GM19452 (cell line): Measurements from ENCODE around the gene ACTBL2.
"Not testable (repeated sequence)": the region's sequence is repeated elsewhere in the genome, so short reads cannot be mapped to it uniquely, and the experiment has no call there.

Source experiments
- ATAC-seq: cut with Tn5 transposase; IDR thresholded peaks from one replicate; pipeline ENCODE4 v1.9.1; 2021; ENCODE audit not compliant: unreplicated experiment

ACTBL2 gene

DNA sequence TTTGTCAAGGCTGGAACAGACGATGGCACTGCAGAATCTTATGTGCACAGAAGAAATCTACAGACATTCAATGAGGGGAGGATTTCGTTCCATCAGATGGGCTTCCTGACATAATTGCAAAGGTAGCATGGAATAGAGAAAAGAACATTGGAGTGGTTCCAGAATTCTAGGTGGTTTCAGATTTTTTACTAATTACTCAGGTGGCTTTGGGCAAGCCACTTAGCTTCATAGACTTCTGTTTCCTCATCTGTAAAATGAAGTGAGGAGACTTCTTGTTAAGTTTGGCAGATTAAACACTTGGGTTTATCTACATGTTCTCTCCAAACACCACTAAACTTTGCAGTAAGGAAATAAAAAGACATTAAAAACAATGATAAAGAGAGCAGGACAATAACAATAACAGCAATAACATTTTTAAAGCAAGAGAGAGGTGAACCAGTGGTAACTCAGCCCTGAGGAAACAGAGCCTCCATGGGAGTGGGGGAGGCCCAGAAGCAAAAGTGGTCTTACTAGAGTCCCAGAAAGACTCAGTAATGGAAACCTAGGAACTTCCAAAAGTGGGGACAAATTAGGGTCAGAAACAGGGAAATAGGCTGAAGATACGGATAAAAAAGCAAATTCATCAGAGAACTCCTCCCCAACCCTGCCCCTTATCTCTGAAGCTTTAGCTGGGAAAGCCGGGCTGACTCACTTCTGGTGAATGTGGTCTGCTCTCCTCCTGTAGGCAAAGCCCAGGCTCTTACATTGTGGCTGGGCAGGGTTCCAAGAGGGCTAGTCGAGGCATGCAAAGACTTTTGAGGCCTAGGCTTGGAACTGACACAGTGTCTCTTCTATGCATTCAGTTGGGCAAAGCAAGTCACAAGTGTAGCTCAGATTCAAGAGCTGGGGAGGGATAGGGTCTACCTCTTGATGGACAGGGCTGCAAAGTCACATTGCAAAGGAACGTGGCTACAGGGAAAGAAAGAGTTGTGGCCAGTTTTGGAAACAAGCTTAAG is 11.8 kb upstream of the ACTBL2 start:
- peak; percentile 44 for ATAC-seq

DNA sequence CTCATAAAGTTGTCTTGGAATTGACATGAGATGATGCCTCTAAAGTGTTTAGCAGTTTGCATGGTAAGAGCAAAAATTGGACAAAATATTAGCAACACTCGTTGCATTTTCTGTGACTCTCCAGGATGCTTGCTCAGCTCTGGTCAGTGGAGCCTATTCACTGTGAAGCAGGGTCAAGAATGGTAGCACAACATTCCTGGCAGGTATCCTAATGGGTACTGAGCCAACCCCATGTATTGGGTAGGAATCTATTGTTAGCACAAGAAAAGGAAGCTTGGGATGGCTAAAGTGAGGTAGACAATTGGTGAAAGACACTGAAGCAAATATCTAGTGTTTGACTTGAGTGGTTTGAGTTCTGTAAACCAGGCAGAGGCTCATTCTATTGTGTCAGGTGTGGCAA is 10.4 kb upstream of the ACTBL2 start:
- no peak for ATAC-seq

DNA sequence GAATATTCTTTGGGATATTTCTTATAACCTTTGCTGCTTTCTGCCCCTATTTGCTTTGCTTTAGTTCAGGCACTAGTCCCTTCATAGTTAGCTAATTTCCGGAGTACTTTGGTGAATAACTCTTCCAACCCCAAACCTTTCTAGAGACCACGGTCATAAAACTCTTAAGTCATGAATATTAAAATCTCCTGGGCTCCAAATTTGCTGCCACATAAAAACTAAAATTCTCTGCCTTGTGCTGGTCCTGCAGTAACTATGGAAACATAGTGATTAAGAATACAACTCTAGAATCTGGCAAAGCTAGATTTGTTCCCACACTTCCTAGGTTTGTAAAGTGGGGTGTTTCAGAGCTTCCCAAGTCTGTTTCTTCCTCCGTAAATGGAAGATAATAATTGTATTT is 10.0 kb upstream of the ACTBL2 start:
- ATAC-seq: no peak

DNA sequence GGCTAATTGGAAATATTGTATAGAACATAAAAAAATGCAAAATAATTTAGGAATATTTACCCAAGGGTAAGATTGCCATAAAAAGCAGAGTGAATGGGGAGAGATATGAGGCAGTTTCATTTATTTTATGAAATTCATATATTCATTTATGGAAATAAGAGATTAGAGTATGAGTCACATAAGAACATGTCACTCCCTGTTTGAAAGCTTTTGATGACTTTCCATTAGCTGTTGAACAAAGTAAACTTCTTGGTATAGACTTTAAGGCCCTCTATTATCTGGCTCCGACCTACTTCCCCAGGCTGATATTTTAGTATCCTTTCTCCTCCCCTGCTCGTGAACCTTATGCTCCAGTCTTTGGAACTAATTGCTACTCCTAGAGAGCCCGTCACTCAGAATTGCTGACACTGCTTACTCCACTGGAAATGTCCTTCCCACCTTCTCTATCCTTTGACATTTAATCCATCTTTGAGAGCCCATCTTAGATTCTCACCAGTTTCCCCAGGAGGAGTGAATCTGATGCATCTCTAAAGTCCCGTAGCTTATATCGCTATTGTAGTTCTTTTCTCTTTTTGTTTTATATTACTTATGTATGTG is 8.9 kb upstream of the ACTBL2 start:
- ATAC-seq: no peak

DNA sequence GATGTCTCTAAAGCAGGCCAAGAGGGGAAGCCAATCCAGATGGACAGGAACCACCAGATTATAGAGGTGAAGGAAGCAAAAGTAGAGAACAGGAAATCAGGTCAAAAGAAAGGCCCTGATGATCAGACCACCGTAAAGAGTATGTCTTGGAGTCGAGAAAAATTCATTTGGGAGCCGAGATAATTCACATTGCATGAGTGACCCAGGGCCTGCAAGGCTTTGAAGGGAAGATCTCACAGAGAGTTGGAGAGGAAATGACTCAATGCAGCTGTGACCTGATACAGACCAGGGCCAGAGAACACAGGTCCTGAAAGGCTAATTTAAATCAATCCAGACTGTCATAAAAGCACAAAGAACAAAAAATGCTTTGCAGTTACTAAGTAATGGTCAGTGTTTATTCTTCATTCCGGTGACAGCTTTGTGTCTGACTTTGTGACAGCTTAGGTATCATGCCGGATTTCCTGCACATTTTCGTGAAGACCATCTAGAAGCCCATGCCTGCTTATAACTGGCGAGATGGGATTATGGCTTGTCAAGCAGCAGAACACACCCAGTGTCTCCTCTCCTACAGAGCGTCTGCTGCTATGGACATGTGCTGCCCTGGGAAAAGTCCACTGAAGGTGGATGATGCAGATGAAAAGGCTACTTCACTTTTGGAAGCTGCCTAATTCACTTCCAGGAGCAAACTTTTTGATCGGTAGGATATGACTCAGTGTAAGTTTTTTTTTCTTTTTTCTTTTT is 5.8 kb upstream of the ACTBL2 start:
- ATAC-seq: no peak

DNA sequence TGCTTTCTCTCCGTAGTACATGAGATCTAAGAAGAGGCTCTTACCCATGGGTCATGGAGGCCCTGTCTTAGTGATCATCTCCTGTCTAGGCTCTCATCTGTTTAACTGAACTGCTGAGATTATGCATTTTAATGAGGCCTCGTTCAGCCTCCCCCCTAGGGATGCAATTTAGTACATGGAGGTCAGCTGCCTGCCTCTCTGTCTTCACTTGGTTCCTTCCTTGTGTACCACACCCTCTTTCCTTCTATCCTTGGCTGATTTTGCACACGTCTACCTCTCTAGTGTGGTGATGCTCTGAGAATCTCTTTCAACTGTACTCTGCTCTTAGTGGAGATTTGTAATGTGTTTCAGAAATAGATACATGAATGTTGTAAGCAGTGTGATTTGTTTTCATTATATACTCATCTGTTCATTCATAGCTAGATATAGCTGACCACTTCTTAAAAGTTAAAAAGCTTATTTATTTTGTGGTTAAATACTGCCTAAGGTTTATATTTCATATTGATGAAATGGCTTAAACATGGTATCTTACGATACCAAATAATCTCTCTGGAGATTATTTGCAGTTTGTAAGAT is 3.5 kb upstream of the ACTBL2 start:
- no peak for ATAC-seq

DNA sequence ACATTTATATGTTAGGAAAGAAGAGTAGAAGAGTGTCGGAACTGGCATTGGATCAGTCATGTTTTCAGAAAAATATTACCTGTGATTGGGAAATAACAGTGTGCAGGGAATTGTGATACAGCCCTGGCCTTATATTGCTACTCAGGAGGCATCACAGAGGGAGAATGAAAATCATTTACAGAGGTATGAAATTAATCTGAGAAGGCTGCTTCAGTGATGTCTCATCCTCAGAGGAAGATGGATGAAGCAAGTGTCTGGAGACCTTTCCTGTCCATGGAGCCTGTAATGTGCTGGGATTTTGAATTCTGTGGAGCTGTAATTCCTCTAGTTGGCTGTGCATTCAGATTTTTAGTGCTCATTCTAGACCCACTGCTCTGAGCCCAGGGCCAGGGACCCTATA is 3.8 kb downstream of the ACTBL2 start:
- ATAC-seq: no peak

DNA sequence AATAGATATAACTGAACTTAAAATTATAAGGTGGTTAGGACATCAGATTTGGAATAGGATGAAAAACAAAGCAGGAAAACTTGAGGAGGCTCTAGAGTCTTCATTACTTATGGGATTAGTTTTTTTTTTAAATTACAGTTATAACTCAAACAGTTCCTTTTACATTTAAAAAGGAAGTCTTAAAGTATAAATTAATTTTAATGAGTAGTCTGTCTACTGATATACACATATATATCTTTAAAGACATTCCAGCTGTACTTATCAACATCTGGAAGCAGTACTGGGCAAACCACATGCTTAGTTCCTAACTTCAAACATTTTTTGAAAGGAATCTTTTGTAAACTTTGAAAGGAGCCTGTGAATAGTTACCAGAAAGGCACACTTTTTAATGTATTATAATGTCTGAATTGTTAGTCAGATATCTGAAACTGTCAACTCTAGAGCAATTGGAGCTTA is 6.0 kb downstream of the ACTBL2 start:
- ATAC-seq: no peak

DNA sequence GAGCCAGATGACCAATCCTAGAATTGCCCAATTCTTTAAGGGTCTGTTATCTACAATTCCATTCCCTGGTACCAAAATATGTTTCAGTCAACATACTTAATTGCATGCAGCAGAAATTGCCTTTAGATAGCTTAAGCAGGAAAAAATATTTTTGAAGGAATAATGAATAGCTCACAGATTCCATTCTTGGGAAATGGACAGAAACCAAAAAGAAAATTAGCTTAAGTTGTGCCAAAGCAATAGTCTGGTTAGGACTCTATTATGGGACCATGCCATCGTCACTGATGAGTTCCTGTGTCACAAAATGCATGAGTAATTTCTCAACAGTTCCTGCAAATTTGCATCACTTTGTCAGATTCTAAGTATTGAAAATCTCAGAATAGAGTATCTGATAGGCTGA is 12.3 kb downstream of the ACTBL2 start:
- ATAC-seq: no peak

DNA sequence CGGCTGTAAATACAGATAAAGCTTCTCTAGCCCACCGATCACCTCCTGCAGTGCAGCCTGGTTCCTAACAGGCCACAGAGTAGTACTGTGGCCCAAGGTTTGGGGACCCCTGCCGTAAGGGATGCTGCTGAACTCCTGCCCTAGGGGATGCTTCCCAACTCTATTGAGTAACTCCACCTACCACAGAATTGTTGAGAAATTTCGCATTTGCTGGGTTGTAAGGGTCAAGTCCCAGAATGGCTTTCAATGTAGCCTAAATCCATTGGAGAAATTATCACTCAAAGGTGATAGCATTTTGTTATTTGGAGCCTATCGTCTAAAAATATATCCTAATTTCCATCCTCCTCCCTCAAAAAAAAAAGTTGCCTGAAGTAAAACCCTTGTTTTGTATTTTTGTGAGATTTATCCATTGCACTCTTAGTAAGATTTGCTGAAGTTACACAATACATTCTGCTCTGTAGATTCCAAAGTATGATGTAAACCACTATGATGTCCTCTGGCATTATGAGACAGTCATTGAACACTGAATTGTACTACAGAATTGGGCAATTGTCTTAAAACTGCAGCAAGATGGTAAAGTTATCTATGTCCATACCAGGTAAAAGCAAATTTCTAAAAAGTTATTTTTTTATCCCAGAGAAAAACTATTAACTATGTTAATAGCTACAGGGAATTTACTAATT is 14.0 kb downstream of the ACTBL2 start:
- ATAC-seq: no peak

DNA sequence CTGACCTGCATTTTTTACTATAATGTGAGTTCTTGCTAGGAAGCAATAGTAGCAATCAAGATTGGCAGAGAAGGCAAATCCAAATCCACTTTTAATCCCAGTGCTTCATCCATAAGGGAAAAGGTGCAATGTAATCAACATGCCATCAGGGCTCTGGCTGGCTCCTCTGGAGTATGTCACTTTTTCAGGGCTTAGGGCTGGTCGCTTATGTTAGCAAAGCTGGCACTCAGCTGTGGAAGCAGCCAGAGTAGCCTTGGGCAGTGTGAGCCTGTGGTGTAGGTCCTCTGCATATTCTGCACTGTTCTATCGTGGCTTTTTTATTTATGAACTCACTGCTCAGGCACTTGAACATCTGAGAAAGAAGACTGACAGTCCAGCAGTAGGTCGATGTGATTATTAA is 16.1 kb downstream of the ACTBL2 start:
- no peak for ATAC-seq

DNA sequence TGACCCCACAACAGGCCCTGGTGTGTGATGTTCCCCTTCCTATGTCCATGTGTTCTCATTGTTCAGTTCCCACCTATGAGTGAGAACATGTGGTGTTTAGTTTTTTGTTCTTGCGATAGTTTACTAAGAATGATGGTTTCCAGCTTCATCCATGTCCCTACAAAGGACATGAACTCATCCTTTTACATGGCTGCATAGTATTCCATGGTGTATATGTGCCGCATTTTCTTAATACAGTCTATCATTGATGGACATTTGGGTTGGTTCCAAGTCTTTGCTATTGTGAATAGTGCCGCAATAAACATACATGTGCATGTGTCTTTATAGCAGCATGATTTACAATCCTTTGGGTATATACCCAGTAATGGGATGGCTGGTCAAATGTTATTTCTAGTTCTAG is 22.6 kb downstream of the ACTBL2 start:
- ATAC-seq: not testable (repeated sequence)

DNA sequence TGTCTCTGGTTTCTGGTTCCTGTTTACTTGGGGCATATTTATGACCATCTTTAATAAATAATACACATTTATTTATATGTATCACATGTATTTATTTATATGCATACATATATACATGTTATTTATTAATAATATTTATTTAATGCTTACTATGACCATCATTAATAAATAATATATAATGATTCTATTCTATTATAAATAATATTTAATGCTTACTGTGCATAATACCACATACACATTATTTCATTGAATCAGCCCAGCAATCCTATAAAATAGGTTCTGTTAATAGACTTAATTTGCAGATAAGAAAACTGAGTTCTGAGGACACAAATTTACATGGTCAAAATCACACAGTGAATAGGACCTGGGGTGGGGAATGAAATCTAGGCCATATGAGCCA is 24.2 kb downstream of the ACTBL2 start:
- no peak for ATAC-seq

DNA sequence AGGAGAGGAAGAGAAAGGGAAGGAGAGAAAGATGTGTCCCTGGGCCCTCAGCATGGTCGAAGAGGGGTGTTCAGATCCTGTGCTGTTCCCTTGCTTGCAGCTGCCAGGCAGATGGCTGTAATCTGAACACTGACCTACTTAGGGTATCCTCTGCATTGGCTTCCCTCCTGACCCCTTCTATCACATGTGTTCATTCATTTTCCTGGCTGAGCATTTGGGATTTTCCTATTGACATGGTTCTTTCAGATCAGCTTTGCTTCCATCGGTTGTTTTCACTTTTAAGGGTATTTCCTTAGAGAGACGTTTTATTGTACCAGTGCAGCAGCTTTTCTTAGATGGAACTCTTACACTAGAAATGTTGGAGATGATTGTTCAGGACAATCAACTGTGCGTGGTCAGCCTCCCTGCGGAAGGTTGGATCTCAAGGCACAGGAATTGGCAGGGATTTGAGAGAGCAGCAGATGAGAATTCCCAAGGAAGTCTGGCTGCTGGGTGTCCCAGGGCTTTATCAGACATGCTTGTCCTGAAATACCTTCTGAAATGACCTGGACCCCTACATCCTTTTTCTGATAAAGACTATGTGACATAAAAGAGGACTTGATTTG is 26.0 kb downstream of the ACTBL2 start:
- no peak for ATAC-seq

DNA sequence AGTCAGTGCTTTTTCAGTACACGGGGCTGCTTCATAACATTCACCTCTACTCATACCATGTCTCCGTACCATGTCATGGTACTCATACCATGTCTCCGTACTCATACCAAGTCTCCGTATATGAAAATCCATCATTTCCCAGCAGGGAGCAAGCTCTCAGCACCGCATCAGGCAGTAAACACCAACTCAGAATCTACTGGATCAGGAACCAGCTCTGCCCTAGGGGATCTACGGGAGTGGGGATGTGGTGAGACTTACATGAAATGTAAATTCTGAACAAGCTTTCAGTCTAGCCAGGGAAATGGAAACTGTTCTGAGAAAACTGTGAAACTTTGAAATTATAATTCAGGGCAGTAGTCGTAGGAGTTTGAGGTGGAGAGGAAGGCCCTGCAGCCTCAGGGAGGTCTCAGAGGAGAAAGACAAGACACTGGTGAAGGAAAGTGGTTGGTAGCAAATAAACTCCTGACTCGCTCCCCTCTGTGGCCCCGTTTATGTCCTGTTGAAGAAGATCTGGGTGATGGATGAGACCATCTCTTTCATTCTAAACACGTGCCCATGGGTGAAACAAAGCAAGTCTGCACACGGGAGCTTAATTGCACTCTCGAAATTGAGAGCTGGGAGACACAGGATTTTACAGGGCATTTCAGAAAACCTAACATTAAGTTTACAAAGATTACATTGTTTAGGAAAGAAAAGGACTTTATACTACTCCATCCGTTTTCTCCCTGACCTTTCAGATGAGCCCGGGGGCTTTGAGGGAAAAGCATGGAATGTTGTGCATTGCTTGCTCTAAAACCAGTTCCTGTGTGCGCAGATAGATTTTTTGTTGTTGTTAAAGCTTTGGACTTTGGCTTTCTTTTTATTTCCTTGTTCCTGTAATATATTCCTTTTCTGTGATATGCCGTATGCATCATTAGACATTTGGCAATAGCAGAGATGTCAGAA is 26.8 kb downstream of the ACTBL2 start:
- no peak for ATAC-seq

DNA sequence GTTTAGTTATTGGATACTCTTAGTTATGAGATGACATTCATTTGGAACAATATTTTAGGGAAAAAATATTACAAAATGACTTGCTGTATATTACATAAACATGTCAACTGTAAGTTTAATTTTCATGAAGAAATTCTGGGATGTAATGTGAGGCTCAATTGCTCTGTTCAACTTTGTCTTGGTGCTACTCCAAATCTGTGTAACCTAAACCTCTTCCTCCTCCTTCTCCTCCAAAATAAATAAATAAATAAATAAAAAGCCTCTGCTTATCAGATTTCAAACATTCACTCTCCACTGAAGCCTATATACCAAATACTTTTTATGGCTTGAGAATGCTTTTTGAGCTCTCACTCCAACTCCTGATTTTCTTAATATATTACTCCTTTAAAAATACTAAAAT is 27.7 kb downstream of the ACTBL2 start:
- ATAC-seq: no peak

DNA sequence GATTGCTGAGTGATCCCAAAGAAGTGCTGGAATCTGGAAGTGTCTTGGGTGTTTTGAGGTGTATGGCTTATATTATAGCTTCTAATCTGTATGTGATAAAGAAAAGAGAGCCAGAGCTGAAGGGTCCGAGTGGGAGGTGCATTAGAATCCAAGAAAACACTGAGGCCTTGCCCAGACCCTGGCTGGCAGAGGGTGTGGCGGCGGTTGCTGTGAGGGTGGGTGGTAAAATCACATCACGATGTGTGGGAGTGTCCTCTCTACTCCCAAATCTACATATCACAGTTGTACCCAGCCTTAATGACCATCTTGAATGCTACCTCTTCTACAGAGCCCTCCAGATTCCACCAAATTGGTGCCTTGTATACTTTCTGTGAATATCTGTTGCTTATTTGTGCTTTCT is 28.9 kb downstream of the ACTBL2 start:
- ATAC-seq: no peak

DNA sequence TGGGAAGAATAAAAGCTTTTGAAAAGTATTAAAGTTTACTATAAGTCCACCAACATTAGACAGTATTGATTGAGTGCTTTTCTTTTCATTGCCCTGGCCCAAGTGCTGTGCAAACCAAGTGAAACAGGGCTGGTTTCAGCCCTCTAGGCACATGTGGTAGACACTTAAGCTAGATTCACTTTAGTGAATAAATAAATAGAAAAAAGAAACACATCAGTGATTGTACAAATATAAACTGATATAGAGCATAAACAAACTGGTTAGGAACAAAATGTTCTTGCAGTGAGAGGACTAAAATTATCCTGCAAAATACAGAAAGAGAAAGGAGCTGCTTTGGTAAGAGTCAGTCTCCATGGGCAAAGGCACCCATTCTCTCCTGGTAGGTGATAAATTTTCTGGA is 29.7 kb downstream of the ACTBL2 start:
- no peak for ATAC-seq
